ENCODE results near the gene OSBPL10.
"Not testable (repeated sequence)": the region's sequence is repeated elsewhere in the genome, so short reads cannot be mapped to it uniquely, and the experiment has no call there.

The OSBPL10 gene

GRCh38 chr3:31783851-31784250 lies 197.2 kb downstream of the OSBPL10 start:
- H3K9me3 ChIP-seq (ENCODE audit: low read length); H3K36me3 ChIP-seq (ENCODE audit: insufficient read depth, low read length); H3K4me3 ChIP-seq (ENCODE audit: low read length): not testable (repeated sequence)

GRCh38 chr3:31782306-31782705 lies 198.8 kb downstream of the OSBPL10 start:
- not testable (repeated sequence) for H3K27me3 ChIP-seq (ENCODE audit: insufficient read depth, low read length); H3K4me3 ChIP-seq (ENCODE audit: low read length); H2AFZ ChIP-seq (ENCODE audit: low read depth, low read length); H3K4me1 ChIP-seq (ENCODE audit: insufficient read depth, low read length); H3K9me3 ChIP-seq (ENCODE audit: low read length); H3K36me3 ChIP-seq (ENCODE audit: insufficient read depth, low read length)

More at GRCh38 chr3:31783851-31784250, 197.2 kb downstream of the OSBPL10 start:
- H3K27me3 ChIP-seq (ENCODE audit: insufficient read depth, low read length); H3K4me1 ChIP-seq (ENCODE audit: insufficient read depth, low read length); H2AFZ ChIP-seq (ENCODE audit: low read depth, low read length): not testable (repeated sequence)

- no peaks in the 10 kb centered on the region for H3K36me3 ChIP-seq (ENCODE audit: insufficient read depth, low read length)
- H3K4me3 ChIP-seq (ENCODE audit: low read length), result no peak overlapping the region
- H3K9me3 ChIP-seq (ENCODE audit: low read length), result no peaks in the 10 kb centered on the region
- no peak overlapping the region for H2AFZ ChIP-seq (ENCODE audit: low read depth, low read length)
- no peaks in the 10 kb centered on the region for H3K27me3 ChIP-seq (ENCODE audit: insufficient read depth, low read length)
- no peaks in the 10 kb centered on the region for H3K4me1 ChIP-seq (ENCODE audit: insufficient read depth, low read length)
Measured at GRCh38 chr3:31779514-31779913, 201.5 kb downstream of the OSBPL10 start.

GRCh38 chr3:31777887-31778286 lies 203.2 kb downstream of the OSBPL10 start:
- H3K9me3 ChIP-seq (ENCODE audit: low read length), result no peaks in the 10 kb centered on the region
- no peaks in the 10 kb centered on the region for H3K27me3 ChIP-seq (ENCODE audit: insufficient read depth, low read length)
- H3K4me3 ChIP-seq (ENCODE audit: low read length), result no peak overlapping the region
- no peak overlapping the region for H2AFZ ChIP-seq (ENCODE audit: low read depth, low read length)
- no peaks in the 10 kb centered on the region for H3K4me1 ChIP-seq (ENCODE audit: insufficient read depth, low read length)
- H3K36me3 ChIP-seq (ENCODE audit: insufficient read depth, low read length), result no peaks in the 10 kb centered on the region

- Histone ChIP-seq H3K4me3 (ENCODE audit: low read length) (no peak overlapping the region), H3K4me1 (ENCODE audit: insufficient read depth, low read length) (no peaks in the 10 kb centered on the region), H2AFZ (ENCODE audit: low read depth, low read length) (no peak overlapping the region), H3K9me3 (ENCODE audit: low read length) (no peaks in the 10 kb centered on the region), H3K27me3 (ENCODE audit: insufficient read depth, low read length) (no peaks in the 10 kb centered on the region), H3K36me3 (ENCODE audit: insufficient read depth, low read length) (no peaks in the 10 kb centered on the region)
Measured at GRCh38 chr3:31777092-31777491, 204.0 kb downstream of the OSBPL10 start.

GRCh38 chr3:31776016-31776415 lies 205.0 kb downstream of the OSBPL10 start:
- H3K27me3 ChIP-seq (ENCODE audit: insufficient read depth, low read length), result no peaks in the 10 kb centered on the region
- H3K4me3 ChIP-seq (ENCODE audit: low read length), result no peak overlapping the region
- no peaks in the 10 kb centered on the region for H3K9me3 ChIP-seq (ENCODE audit: low read length)
- no peaks in the 10 kb centered on the region for H3K36me3 ChIP-seq (ENCODE audit: insufficient read depth, low read length)
- H2AFZ ChIP-seq (ENCODE audit: low read depth, low read length), result no peak overlapping the region
- H3K4me1 ChIP-seq (ENCODE audit: insufficient read depth, low read length), result no peaks in the 10 kb centered on the region

GRCh38 chr3:31775383-31775782 lies 205.7 kb downstream of the OSBPL10 start:
- no peaks in the 10 kb centered on the region for H3K36me3 ChIP-seq (ENCODE audit: insufficient read depth, low read length)
- H3K27me3 ChIP-seq (ENCODE audit: insufficient read depth, low read length), result no peaks in the 10 kb centered on the region
- H2AFZ ChIP-seq (ENCODE audit: low read depth, low read length), result no peak overlapping the region
- no peaks in the 10 kb centered on the region for H3K9me3 ChIP-seq (ENCODE audit: low read length)
- H3K4me3 ChIP-seq (ENCODE audit: low read length), result no peak overlapping the region
- no peaks in the 10 kb centered on the region for H3K4me1 ChIP-seq (ENCODE audit: insufficient read depth, low read length)

- Histone ChIP-seq H3K27me3 (ENCODE audit: insufficient read depth, low read length) (no peaks in the 10 kb centered on the region), H3K4me3 (ENCODE audit: low read length) (no peak overlapping the region), H2AFZ (ENCODE audit: low read depth, low read length) (no peak overlapping the region), H3K4me1 (ENCODE audit: insufficient read depth, low read length) (no peaks in the 10 kb centered on the region), H3K9me3 (ENCODE audit: low read length) (no peaks in the 10 kb centered on the region), H3K36me3 (ENCODE audit: insufficient read depth, low read length) (no peaks in the 10 kb centered on the region)
Measured at GRCh38 chr3:31772758-31773473, 208.1 kb downstream of the OSBPL10 start.

- H3K4me3 ChIP-seq (ENCODE audit: low read length), result no peak overlapping the region
- H3K36me3 ChIP-seq (ENCODE audit: insufficient read depth, low read length), result no peaks in the 10 kb centered on the region
- no peaks in the 10 kb centered on the region for H3K9me3 ChIP-seq (ENCODE audit: low read length)
- H3K4me1 ChIP-seq (ENCODE audit: insufficient read depth, low read length), result no peaks in the 10 kb centered on the region
- no peak overlapping the region for H2AFZ ChIP-seq (ENCODE audit: low read depth, low read length)
- no peaks in the 10 kb centered on the region for H3K27me3 ChIP-seq (ENCODE audit: insufficient read depth, low read length)
Measured at GRCh38 chr3:31772272-31772671, 208.8 kb downstream of the OSBPL10 start.

- no peak overlapping the region for H3K4me3 ChIP-seq (ENCODE audit: low read length)
- no peaks in the 10 kb centered on the region for H3K9me3 ChIP-seq (ENCODE audit: low read length)
- H3K36me3 ChIP-seq (ENCODE audit: insufficient read depth, low read length), result no peaks in the 10 kb centered on the region
- H3K27me3 ChIP-seq (ENCODE audit: insufficient read depth, low read length), result no peaks in the 10 kb centered on the region
- H2AFZ ChIP-seq (ENCODE audit: low read depth, low read length), result no peak overlapping the region
- no peaks in the 10 kb centered on the region for H3K4me1 ChIP-seq (ENCODE audit: insufficient read depth, low read length)
Measured at GRCh38 chr3:31770822-31771326, 210.2 kb downstream of the OSBPL10 start.

- no peak overlapping the region for H3K4me3 ChIP-seq (ENCODE audit: low read length)
- no peaks in the 10 kb centered on the region for H3K27me3 ChIP-seq (ENCODE audit: insufficient read depth, low read length)
- H3K36me3 ChIP-seq (ENCODE audit: insufficient read depth, low read length), result no peaks in the 10 kb centered on the region
- H3K4me1 ChIP-seq (ENCODE audit: insufficient read depth, low read length), result no peaks in the 10 kb centered on the region
- no peaks in the 10 kb centered on the region for H3K9me3 ChIP-seq (ENCODE audit: low read length)
- H2AFZ ChIP-seq (ENCODE audit: low read depth, low read length), result no peak overlapping the region
Measured at GRCh38 chr3:31768479-31769125, 212.5 kb downstream of the OSBPL10 start.

GRCh38 chr3:31767920-31768319 lies 213.1 kb downstream of the OSBPL10 start:
- Histone ChIP-seq H3K36me3 (ENCODE audit: insufficient read depth, low read length) (no peaks in the 10 kb centered on the region), H3K4me1 (ENCODE audit: insufficient read depth, low read length) (peaks cover 2% of the 10 kb centered on the region)

GRCh38 chr3:31766669-31767068 lies 214.4 kb downstream of the OSBPL10 start:
- H3K36me3 ChIP-seq (ENCODE audit: insufficient read depth, low read length), result no peaks in the 10 kb centered on the region
- H3K4me1 ChIP-seq (ENCODE audit: insufficient read depth, low read length), result peaks cover 5% of the 10 kb centered on the region
- no peaks in the 10 kb centered on the region for H3K27me3 ChIP-seq (ENCODE audit: insufficient read depth, low read length)
- no peak overlapping the region for H2AFZ ChIP-seq (ENCODE audit: low read depth, low read length)
- no peak overlapping the region for H3K4me3 ChIP-seq (ENCODE audit: low read length)
- H3K9me3 ChIP-seq (ENCODE audit: low read length), result no peaks in the 10 kb centered on the region

More at GRCh38 chr3:31767920-31768319, 213.1 kb downstream of the OSBPL10 start:
- H3K27me3 ChIP-seq (ENCODE audit: insufficient read depth, low read length), result no peaks in the 10 kb centered on the region
- H3K4me3 ChIP-seq (ENCODE audit: low read length), result no peak overlapping the region
- H2AFZ ChIP-seq (ENCODE audit: low read depth, low read length), result no peak overlapping the region
- H3K9me3 ChIP-seq (ENCODE audit: low read length), result no peaks in the 10 kb centered on the region
